ENCODE data around the gene DYNLRB1. TPM values are rescaled to one million over a fixed set of nuclear protein-coding genes. Genes with fewer than 3 reads are reported as not detected.

Gene DYNLRB1
- total and polyA plus RNA-seq, 2 donors (not counting 1 experiment from before 2014, with no cell fraction given), result 55.3 to 120 TPM

GRCh38 chr20:34525342-34525708 lies 9.1 kb downstream of the DYNLRB1 start:
- H3K4me3 ChIP-seq (ENCODE audit: control extremely low read depth in 1 of 5, extremely low read depth in 1 of 5, insufficient read depth in 1 of 5, low read depth in 2 of 5, low read length in 4 of 5), result no peak overlapping the region
- H3K36me3 ChIP-seq (replicated peaks in 1 of 2; ENCODE audit: control extremely low read depth in 1 of 2, control insufficient read depth in 1 of 2, extremely low read depth in 1 of 2, insufficient read depth in 2 of 2, low read length in 1 of 2), result peaks cover 6 to 56% of the 10 kb centered on the region in 2 experiments
- H3K4me1 Mint-ChIP-seq, result peaks cover 19% of the 10 kb centered on the region
- no peak overlapping the region for H3K9ac ChIP-seq (ENCODE audit: low read length)
- H4K20me1 ChIP-seq (ENCODE audit: control insufficient read depth, insufficient read depth, low read length, poor library complexity, severe bottlenecking), result peaks cover 72% of the 10 kb centered on the region
- intact Hi-C loops (cut with micrococcal nuclease), result no loop called here
- H3K9me3 Mint-ChIP-seq (ENCODE audit: insufficient read depth), result no peaks in the 10 kb centered on the region
- H3K27ac ChIP-seq (ENCODE audit: low read length in 2 of 2), result no peak overlapping the region
- H3K4me3 Mint-ChIP-seq, result no peak overlapping the region
- ChIA-PET POLR2A (interaction anchor here (0.5 kb wide), 1 partner anchor 175 kb away, joined by 7 read pairs; no protein-coding TSS in a partner anchor), CTCF (interaction anchor here (0.6 to 5.8 kb wide), 3 partner anchors 8 to 213 kb away, joined by 3 to 49 read pairs (median 5); no protein-coding TSS in a partner anchor)
- DNase-seq, result no peak
- H3K27me3 ChIP-seq (replicated peaks in 1 of 4; ENCODE audit: control extremely low read depth in 1 of 4, control insufficient read depth in 3 of 4, insufficient read depth in 4 of 4, low read length in 3 of 4), result no peaks in the 10 kb centered on the region
- WGBS (ENCODE audit: insufficient coverage), result 100% methylated on average over 6 of the region's 7 CpGs
- no peak overlapping the region for H3K4me2 ChIP-seq (replicated peaks; ENCODE audit: low read depth, low read length, poor library complexity, severe bottlenecking)
- H3K79me2 ChIP-seq (ENCODE audit: control insufficient read depth, insufficient read depth, low read length), result peaks cover 85% of the 10 kb centered on the region
- no peak for TF ChIP-seq CTCF (IDR thresholded peaks at IDR 0.05)
- no peak for TF ChIP-seq EZH2 (IDR thresholded peaks at IDR 0.05; ENCODE audit: borderline replicate concordance, insufficient read depth, low read depth, low read length, poor library complexity, severe bottlenecking)
- no peak overlapping the region for H2AFZ ChIP-seq (ENCODE audit: insufficient read depth, low read depth, low read length, poor library complexity, severe bottlenecking)
- H3K27ac Mint-ChIP-seq, result no peak overlapping the region
- H3K9me3 ChIP-seq (ENCODE audit: control extremely low read depth in 1 of 3, control insufficient read depth in 2 of 3, insufficient read depth in 1 of 3, low read length in 2 of 3), result no peaks in the 10 kb centered on the region
- H3K27me3 Mint-ChIP-seq, result no peaks in the 10 kb centered on the region
- ATAC-seq (ENCODE audit: low read depth), result no peak
- H3K4me1 ChIP-seq (ENCODE audit: control insufficient read depth in 2 of 2, insufficient read depth in 2 of 2, low read length in 2 of 2), result peaks cover 0 to 6% of the 10 kb centered on the region in 2 donors

- Histone ChIP-seq H3K4me2 (replicated peaks; ENCODE audit: low read depth, low read length, poor library complexity, severe bottlenecking) (no peak overlapping the region), H3K9ac (ENCODE audit: low read length) (no peak overlapping the region), H3K9me3 (ENCODE audit: control extremely low read depth in 1 of 3, control insufficient read depth in 2 of 3, insufficient read depth in 1 of 3, low read length in 2 of 3) (no peaks in the 10 kb centered on the region), H3K4me1 (ENCODE audit: control insufficient read depth in 2 of 2, insufficient read depth in 2 of 2, low read length in 2 of 2) (peaks cover 0 to 6% of the 10 kb centered on the region in 2 donors), H3K4me3 (ENCODE audit: control extremely low read depth in 1 of 5, extremely low read depth in 1 of 5, insufficient read depth in 1 of 5, low read depth in 2 of 5, low read length in 4 of 5) (no peak overlapping the region), H3K79me2 (ENCODE audit: control insufficient read depth, insufficient read depth, low read length) (peaks cover 80% of the 10 kb centered on the region), H3K27me3 (replicated peaks in 1 of 4; ENCODE audit: control extremely low read depth in 1 of 4, control insufficient read depth in 3 of 4, insufficient read depth in 4 of 4, low read length in 3 of 4) (no peaks in the 10 kb centered on the region), H4K20me1 (ENCODE audit: control insufficient read depth, insufficient read depth, low read length, poor library complexity, severe bottlenecking) (peaks cover 74% of the 10 kb centered on the region), H3K27ac (ENCODE audit: low read length in 2 of 2) (no peak overlapping the region), H2AFZ (ENCODE audit: insufficient read depth, low read depth, low read length, poor library complexity, severe bottlenecking) (no peak overlapping the region), H3K36me3 (replicated peaks in 1 of 2; ENCODE audit: control extremely low read depth in 1 of 2, control insufficient read depth in 1 of 2, extremely low read depth in 1 of 2, insufficient read depth in 2 of 2, low read length in 1 of 2) (peaks cover 6 to 61% of the 10 kb centered on the region in 2 experiments)
- intact Hi-C loops (cut with micrococcal nuclease), result no loop called here
- Mint-ChIP-seq H3K4me1 (peaks cover 20% of the 10 kb centered on the region), H3K4me3 (no peak overlapping the region), H3K9me3 (ENCODE audit: insufficient read depth) (no peaks in the 10 kb centered on the region), H3K27me3 (no peaks in the 10 kb centered on the region), H3K27ac (no peak overlapping the region)
- ChIA-PET POLR2A (interaction anchor here (0.5 kb wide), 1 partner anchor 174 kb away, joined by 7 read pairs; no protein-coding TSS in a partner anchor), CTCF (interaction anchor here (0.6 to 5.8 kb wide), 3 partner anchors 9 to 214 kb away, joined by 3 to 49 read pairs (median 5); no protein-coding TSS in a partner anchor)
- DNase-seq (no peak), ATAC-seq (ENCODE audit: low read depth) (no peak)
- TF ChIP-seq CTCF (IDR thresholded peaks at IDR 0.05) (no peak), EZH2 (IDR thresholded peaks at IDR 0.05; ENCODE audit: borderline replicate concordance, insufficient read depth, low read depth, low read length, poor library complexity, severe bottlenecking) (no peak)
- 98% methylated on average over 10 of the region's 14 CpGs for WGBS (ENCODE audit: insufficient coverage)
Observed at GRCh38 chr20:34525709-34526416, 9.6 kb downstream of the DYNLRB1 start.

All from B cell (primary cell).